Endothelial cell of umbilical vein (primary cell): ENCODE results near the gene QRFPR.

Experiments
- EZH2 ChIP-seq: IDR thresholded peaks from 2 replicates; pipeline ENCODE4 v1.6.1; 2012; ENCODE audit warnings: borderline replicate concordance, low read depth, mild to moderate bottlenecking, moderate library complexity, low read length, inconsistent platforms; ENCODE audit not compliant: severe bottlenecking
- JUN ChIP-seq: IDR thresholded peaks from 2 replicates; pipeline ENCODE4 v1.6.1; 2011; ENCODE audit warnings: borderline replicate concordance, low read depth; ENCODE audit not compliant: insufficient read length, insufficient read depth
- POLR2A ChIP-seq: IDR thresholded peaks from 2 replicates; pipeline ENCODE4 v1.6.1; 2012; ENCODE audit warnings: low read depth, mild to moderate bottlenecking, control low read depth, low read length
- TF ChIP-seq, protein P1 (sequence below), 2 donors: IDR thresholded peaks; 1 replicate in 1 of 2; 2 replicates in 1 of 2; pipeline ENCODE4 v1.5.1; 2011; ENCODE audit warnings: low read length in 2 of 2, mild to moderate bottlenecking in 2 of 2, moderate library complexity in 2 of 2, control low read depth in 1 of 2, inconsistent platforms in 1 of 2, low read depth in 1 of 2; ENCODE audit not compliant: insufficient read depth in 1 of 2; ENCODE audit errors: extremely low read depth in 1 of 2

DNA sequence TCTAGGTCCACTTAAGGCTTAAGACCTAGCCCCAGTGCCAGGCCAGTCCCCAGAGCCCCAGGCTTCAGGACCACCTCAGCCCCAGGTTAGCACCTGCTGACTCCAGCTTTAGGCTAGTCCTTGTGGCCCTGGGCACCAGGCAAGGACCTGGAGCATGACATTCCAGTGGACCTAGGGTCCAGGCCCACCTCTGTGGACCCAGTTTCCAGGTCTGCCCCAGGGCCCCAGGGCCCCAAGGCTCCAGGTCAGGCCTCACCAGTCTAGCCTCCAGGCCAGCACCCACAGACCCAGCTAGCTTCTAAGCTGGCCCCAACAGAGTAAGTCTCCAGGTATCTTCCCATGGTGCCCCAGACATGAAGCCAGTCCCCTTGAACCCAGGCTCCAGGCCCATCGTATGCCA lies 97.5 kb downstream of the QRFPR start:
- TF ChIP-seq, protein P1, sequence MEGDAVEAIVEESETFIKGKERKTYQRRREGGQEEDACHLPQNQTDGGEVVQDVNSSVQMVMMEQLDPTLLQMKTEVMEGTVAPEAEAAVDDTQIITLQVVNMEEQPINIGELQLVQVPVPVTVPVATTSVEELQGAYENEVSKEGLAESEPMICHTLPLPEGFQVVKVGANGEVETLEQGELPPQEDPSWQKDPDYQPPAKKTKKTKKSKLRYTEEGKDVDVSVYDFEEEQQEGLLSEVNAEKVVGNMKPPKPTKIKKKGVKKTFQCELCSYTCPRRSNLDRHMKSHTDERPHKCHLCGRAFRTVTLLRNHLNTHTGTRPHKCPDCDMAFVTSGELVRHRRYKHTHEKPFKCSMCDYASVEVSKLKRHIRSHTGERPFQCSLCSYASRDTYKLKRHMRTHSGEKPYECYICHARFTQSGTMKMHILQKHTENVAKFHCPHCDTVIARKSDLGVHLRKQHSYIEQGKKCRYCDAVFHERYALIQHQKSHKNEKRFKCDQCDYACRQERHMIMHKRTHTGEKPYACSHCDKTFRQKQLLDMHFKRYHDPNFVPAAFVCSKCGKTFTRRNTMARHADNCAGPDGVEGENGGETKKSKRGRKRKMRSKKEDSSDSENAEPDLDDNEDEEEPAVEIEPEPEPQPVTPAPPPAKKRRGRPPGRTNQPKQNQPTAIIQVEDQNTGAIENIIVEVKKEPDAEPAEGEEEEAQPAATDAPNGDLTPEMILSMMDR (IDR thresholded peaks at IDR 0.05; ENCODE audit: extremely low read depth in 1 of 2, insufficient read depth in 1 of 2, low read depth in 1 of 2, low read length in 2 of 2) = no peak
- TF ChIP-seq POLR2A (no peak), EZH2 (no peak), JUN (no peak)
